Neural progenitor cell (in vitro differentiated cells): ENCODE results near the gene VGLL1.

ENCODE experiments used
- CTCF ChIP-seq: fragments of 200-600 bp; sonication (generic); IDR thresholded peaks from 2 replicates; pipeline ENCODE4 v1.5.1; 2017; ENCODE audit warnings: antibody characterized with exemption, mild to moderate bottlenecking
- EZH2 ChIP-seq: fragments of 200-600 bp; sonication (generic); IDR thresholded peaks from 2 replicates; pipeline ENCODE4 v1.6.1; 2017; ENCODE audit warnings: antibody characterized with exemption, mild to moderate bottlenecking, moderate library complexity
- EZH2phosphoT487 ChIP-seq: fragments of 200-600 bp; sonication (generic); IDR thresholded peaks from 2 replicates; pipeline ENCODE4 v1.6.1; 2017; ENCODE audit warnings: antibody characterized with exemption

- TF ChIP-seq CTCF (no peak), EZH2 (no peak), EZH2phosphoT487 (no peak)
Observed at GRCh38 chrX:136493011-136493410, 39.0 kb upstream of the VGLL1 start.
